Peyer's patch (tissue), 4 donors: ENCODE results near the gene ENPP5. TPM values are rescaled to one million over a fixed set of nuclear protein-coding genes. Genes with fewer than 3 reads are reported as not detected.

Experiments used
- DNase-seq, 3 donors: peaks; one replicate each; pipeline ENCODE4 v3.0.0-alpha.2; 2017 to 2019
- H3K27ac ChIP-seq, 4 donors: fragments of 200-600 bp; sonication (generic); one replicate each; pipeline ENCODE4 v1.5.1; 2016 to 2019
- H3K27me3 ChIP-seq, 2 donors: fragments of 200-600 bp; sonication (generic); one replicate each; pipeline ENCODE4 v1.5.1; 2019
- H3K36me3 ChIP-seq, 3 donors: fragments of 200-600 bp; sonication (generic); one replicate each; pipeline ENCODE4 v1.5.1; 2016 to 2019
- H3K4me1 ChIP-seq, 4 donors: fragments of 200-600 bp; sonication (generic); one replicate each; pipeline ENCODE4 v1.5.1; 2016 to 2019
- H3K4me3 ChIP-seq, 4 donors: fragments of 200-600 bp; sonication (generic); 1 replicate in 3 of 4; 2 replicates in 1 of 4; pipeline ENCODE4 v1.5.1; 2016 to 2019; ENCODE audit warnings: mild to moderate bottlenecking in 1 of 4
- H3K9me3 ChIP-seq, 4 donors: fragments of 200-600 bp; sonication (generic); one replicate each; pipeline ENCODE4 v1.5.1; 2016 to 2019; ENCODE audit warnings: mild to moderate bottlenecking in 1 of 4
- POLR2A ChIP-seq, 2 donors: fragments of 450-650 bp; IDR thresholded peaks; one replicate each; pipeline ENCODE4 v1.5.1; 2017; ENCODE audit warnings: antibody characterized with exemption in 2 of 2, mild to moderate bottlenecking in 2 of 2, moderate library complexity in 2 of 2
- total RNA-seq, 4 donors: library from RNA; depleted of rRNA; stranded (reverse); fragments of >200 nt; gene quantifications; one replicate each; pipeline ENCODE4 v1.1.0, GENCODE V29; 2016
- TF ChIP-seq, protein P1 (sequence below), 6 experiments: fragments of 450-650 bp in 4 of 6; fragments of 200-600 bp in 2 of 6; sonication (generic) in 1 of 6; IDR thresholded peaks; one replicate each; pipeline ENCODE4 v1.5.1; 2017 to 2019; ENCODE audit warnings: antibody characterized with exemption in 6 of 6, mild to moderate bottlenecking in 3 of 6, moderate library complexity in 1 of 6

The ENPP5 gene
- total RNA-seq, 4 donors from 2014 or later, result 1.1 to 5.1 (median 2.3) TPM

DNA sequence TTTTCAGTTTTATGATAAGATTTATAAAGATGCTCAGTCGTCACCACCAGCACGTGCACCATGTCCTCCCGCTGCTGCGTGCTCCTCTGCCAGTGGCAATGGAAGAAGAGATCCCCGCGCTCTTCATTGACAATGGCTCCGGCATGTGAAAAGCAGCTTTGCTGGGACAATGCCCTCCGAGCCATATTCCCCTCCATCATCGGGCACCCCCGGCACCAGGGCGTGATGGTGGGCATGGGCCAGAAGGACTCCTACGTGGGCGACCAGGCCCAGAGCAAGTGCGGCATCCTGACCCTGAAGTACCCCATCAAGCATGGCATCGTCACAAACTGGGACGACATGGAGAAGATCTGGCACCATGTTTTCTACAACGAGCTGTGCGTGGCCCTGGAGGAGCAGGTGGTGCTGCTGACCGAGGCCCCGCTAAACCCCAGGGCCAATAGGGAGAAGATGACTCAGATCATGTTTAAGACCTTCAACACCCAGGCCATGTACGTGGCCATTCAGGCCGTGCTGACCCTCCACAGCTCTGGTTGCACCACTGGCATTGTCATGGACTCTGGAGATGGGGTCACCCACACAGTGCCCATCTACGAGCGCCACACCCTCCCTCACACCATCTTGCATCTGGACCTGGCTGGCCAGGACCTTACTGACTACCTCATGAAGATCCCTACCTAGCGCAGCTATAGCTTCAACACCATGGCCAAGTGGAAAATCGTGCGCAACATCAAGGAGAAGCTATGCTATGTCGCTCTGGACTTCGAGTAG, 34.3 kb upstream of the ENPP5 start:
- TF ChIP-seq, protein P1, sequence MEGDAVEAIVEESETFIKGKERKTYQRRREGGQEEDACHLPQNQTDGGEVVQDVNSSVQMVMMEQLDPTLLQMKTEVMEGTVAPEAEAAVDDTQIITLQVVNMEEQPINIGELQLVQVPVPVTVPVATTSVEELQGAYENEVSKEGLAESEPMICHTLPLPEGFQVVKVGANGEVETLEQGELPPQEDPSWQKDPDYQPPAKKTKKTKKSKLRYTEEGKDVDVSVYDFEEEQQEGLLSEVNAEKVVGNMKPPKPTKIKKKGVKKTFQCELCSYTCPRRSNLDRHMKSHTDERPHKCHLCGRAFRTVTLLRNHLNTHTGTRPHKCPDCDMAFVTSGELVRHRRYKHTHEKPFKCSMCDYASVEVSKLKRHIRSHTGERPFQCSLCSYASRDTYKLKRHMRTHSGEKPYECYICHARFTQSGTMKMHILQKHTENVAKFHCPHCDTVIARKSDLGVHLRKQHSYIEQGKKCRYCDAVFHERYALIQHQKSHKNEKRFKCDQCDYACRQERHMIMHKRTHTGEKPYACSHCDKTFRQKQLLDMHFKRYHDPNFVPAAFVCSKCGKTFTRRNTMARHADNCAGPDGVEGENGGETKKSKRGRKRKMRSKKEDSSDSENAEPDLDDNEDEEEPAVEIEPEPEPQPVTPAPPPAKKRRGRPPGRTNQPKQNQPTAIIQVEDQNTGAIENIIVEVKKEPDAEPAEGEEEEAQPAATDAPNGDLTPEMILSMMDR (IDR thresholded peaks at IDR 0.05), result no peak
- no peak for TF ChIP-seq POLR2A (IDR thresholded peaks at IDR 0.05)
- no peaks in the 10 kb centered on the region for H3K9me3 ChIP-seq
- DNase-seq, result no peak
- no peak overlapping the region for H3K27ac ChIP-seq
- no peaks in the 10 kb centered on the region for H3K36me3 ChIP-seq
- no peaks in the 10 kb centered on the region for H3K27me3 ChIP-seq
- no peaks in the 10 kb centered on the region for H3K4me1 ChIP-seq
- H3K4me3 ChIP-seq, result no peak overlapping the region

DNA sequence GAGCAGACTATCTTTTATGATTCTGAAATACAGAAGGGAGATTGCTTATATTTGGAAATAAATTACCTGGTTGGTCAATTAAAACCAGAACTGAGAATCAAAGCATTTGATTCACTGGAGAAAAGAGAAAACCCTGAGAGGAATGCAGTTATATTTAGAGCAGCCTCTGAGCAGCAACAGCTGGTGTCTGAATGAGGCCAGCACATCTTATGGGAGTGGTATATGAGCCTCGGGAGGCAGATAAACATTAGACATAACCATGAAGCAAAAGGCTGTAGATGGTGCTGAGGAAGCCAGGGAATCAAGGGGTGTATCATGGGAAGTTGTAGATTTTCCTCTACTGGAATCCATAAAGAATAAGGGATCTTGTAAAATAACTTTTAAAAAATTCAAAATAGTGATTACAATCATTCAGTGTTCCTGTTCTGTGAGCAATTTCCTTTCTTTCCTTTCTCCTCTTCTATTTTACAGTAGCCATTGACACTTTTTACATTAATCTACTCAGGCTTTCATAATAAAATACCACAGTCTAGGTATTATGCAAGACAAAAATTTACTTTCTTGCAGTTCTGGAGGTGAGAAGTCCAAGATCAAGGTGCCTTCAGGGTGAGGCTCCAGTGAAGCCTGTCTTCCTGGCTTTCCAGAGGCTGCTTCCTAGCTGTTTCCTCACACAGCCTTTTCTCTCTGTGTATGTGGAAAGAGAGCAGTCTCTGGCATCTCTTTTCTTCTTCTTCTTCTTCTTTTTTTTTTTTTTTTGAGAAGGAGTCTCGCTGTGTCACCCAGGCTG, 32.8 kb upstream of the ENPP5 start:
- Histone ChIP-seq H3K36me3 (no peaks in the 10 kb centered on the region), H3K27ac (no peak overlapping the region), H3K4me3 (no peak overlapping the region), H3K4me1 (no peaks in the 10 kb centered on the region), H3K9me3 (no peaks in the 10 kb centered on the region), H3K27me3 (no peaks in the 10 kb centered on the region)
- TF ChIP-seq, protein P1 (IDR thresholded peaks at IDR 0.05), result no peak
- TF ChIP-seq POLR2A (IDR thresholded peaks at IDR 0.05), result no peak
- no peak for DNase-seq

DNA sequence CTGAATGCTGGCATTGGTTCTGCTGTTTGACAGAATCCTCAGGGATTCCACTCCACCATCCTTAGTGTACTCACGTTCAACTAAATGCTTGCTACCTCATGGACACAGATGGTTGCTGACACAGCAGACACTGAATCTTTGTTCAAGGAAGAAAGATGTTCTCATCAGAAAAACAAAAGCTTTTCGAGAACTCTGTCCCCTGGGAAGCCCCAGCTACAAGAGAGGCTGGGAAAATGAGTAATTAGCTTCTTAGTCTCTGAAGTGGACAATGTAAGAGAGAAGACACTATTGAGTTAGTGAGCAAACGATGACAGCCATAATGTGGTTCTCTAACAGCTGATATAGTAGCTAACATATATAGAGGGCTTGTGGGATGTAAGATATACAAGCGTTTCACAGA, 30.9 kb upstream of the ENPP5 start:
- Histone ChIP-seq H3K36me3 (no peaks in the 10 kb centered on the region), H3K4me1 (no peaks in the 10 kb centered on the region), H3K9me3 (no peaks in the 10 kb centered on the region), H3K27me3 (no peaks in the 10 kb centered on the region), H3K4me3 (no peak overlapping the region), H3K27ac (no peak overlapping the region)
- TF ChIP-seq POLR2A (IDR thresholded peaks at IDR 0.05), result no peak
- TF ChIP-seq, protein P1 (IDR thresholded peaks at IDR 0.05), result no peak
- no peak for DNase-seq

DNA sequence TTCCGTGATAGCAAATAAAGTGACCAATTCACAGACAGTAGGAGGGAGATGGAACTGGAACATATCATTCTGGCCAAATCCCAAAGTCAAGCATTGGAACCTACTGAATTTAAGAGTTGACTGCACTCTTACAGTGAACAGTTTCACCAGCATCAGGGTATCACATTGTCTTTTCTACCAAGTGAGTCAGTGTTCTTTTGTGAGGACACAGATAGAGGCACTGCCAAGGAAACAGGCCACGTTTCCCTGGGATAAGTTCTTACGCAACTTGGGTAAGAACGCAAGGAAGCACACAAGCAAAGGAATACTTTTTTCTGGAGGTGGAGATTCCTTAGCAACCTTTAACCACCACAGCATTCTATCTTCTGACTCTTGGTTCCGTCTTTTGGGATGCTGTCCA, 28.6 kb upstream of the ENPP5 start:
- H3K4me3 ChIP-seq, result no peak overlapping the region
- DNase-seq, result no peak
- no peak for TF ChIP-seq POLR2A (IDR thresholded peaks at IDR 0.05)
- TF ChIP-seq, protein P1 (IDR thresholded peaks at IDR 0.05), result no peak

DNA sequence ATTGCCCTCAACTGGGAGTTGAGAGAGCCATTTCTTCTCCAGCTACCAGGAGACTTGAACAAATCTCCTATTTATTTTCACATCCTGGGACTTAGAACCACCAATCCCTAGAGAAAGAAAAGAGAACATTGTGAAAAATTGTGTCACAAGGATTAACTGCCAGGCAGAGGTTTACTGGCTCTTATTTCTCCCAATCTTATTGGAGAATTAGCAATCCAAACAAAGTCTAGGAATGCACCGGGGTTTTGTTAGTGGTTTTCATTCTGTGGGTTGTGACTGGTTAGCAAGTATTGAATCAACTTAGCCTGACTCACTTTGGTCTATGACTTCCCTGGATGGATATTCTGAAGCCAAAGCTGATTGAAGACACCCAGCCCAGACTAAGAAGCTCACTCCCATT, 21.2 kb upstream of the ENPP5 start:
- Histone ChIP-seq H3K27ac (no peak overlapping the region), H3K4me1 (no peaks in the 10 kb centered on the region), H3K4me3 (no peak overlapping the region), H3K36me3 (no peaks in the 10 kb centered on the region), H3K9me3 (no peaks in the 10 kb centered on the region), H3K27me3 (no peaks in the 10 kb centered on the region)
- DNase-seq, result no peak
- TF ChIP-seq, protein P1 (IDR thresholded peaks at IDR 0.05), result no peak
- TF ChIP-seq POLR2A (IDR thresholded peaks at IDR 0.05), result no peak

More for the DNA sequence above, 28.6 kb upstream of the ENPP5 start:
- no peaks in the 10 kb centered on the region for H3K27me3 ChIP-seq
- no peaks in the 10 kb centered on the region for H3K4me1 ChIP-seq
- H3K36me3 ChIP-seq, result no peaks in the 10 kb centered on the region
- H3K27ac ChIP-seq, result no peak overlapping the region
- H3K9me3 ChIP-seq, result no peaks in the 10 kb centered on the region
